Progenitor cell of endocrine pancreas (in vitro differentiated cells): ENCODE results near the gene GPC3. TPM values are rescaled to one million over a fixed set of nuclear protein-coding genes. Genes with fewer than 3 reads are reported as not detected.
A peak's percentile ranks its signal among the peaks of the same experiment; 100 is the strongest.
"Not testable (repeated sequence)": the region's sequence is repeated elsewhere in the genome, so short reads cannot be mapped to it uniquely, and the experiment has no call there.

Source experiments
- DNase-seq: peaks from one replicate; pipeline ENCODE4 v3.0.0; 2021; ENCODE audit warnings: low spot score; ENCODE audit not compliant: unreplicated experiment
- H3K27ac Mint-ChIP-seq: 2 replicates; pipeline ENCODE4 v1.8.0; 2021; ENCODE audit warnings: mild to moderate bottlenecking, moderate library complexity, mixed read lengths
- H3K27me3 Mint-ChIP-seq: 2 replicates; pipeline ENCODE4 v1.8.0; 2021; ENCODE audit warnings: mixed read lengths
- H3K36me3 Mint-ChIP-seq: 2 replicates; pipeline ENCODE4 v1.8.0; 2022; ENCODE audit warnings: mixed read lengths; ENCODE audit not compliant: insufficient read depth
- H3K4me1 Mint-ChIP-seq: 2 replicates; pipeline ENCODE4 v1.8.0; 2021; ENCODE audit warnings: low read depth, mixed read lengths
- H3K4me3 Mint-ChIP-seq: 2 replicates; pipeline ENCODE4 v1.8.0; 2021; ENCODE audit warnings: low read depth, mild to moderate bottlenecking, moderate library complexity, mixed read lengths
- H3K9me3 Mint-ChIP-seq: 2 replicates; pipeline ENCODE4 v1.8.0; 2021; ENCODE audit warnings: low read depth, mixed read lengths
- CTCF ChIP-seq: fragments of 200-600 bp; sonication (generic); IDR thresholded peaks from one replicate; pipeline ENCODE4 v1.5.0; 2021; ENCODE audit warnings: antibody characterized with exemption, mild to moderate bottlenecking; ENCODE audit not compliant: unreplicated experiment
- total RNA-seq: library from RNA; stranded (reverse); gene quantifications from 2 replicates; pipeline ENCODE4 v1.2.1, GENCODE V29; 2021

Gene GPC3
- total RNA-seq, 1 donor from 2014 or later: 197 TPM

- H3K27me3 Mint-ChIP-seq: no peaks in the 10 kb centered on the region
These were observed 259.2 kb downstream of the GPC3 start for GRCh38 chrX:133726211-133726630.

GRCh38 chrX:133723930-133724329 is 261.5 kb downstream of the GPC3 start:
- Mint-ChIP-seq H3K4me1 (peaks cover 12% of the 10 kb centered on the region), H3K36me3 (peaks cover 5% of the 10 kb centered on the region), H3K9me3 (peaks cover 7% of the 10 kb centered on the region), H3K27me3 (no peaks in the 10 kb centered on the region), H3K27ac (no peak overlapping the region), H3K4me3 (no peak overlapping the region)
- DNase-seq: no peak
- TF ChIP-seq CTCF: no peak

More at GRCh38 chrX:133726211-133726630, 259.2 kb downstream of the GPC3 start:
- H3K9me3 Mint-ChIP-seq: no peaks in the 10 kb centered on the region
- peaks cover 12% of the 10 kb centered on the region for H3K4me1 Mint-ChIP-seq
- H3K36me3 Mint-ChIP-seq: no peaks in the 10 kb centered on the region
- no peak for TF ChIP-seq CTCF
- no peak for DNase-seq
- H3K4me3 Mint-ChIP-seq: no peak overlapping the region
- H3K27ac Mint-ChIP-seq: no peak overlapping the region

GRCh38 chrX:133722756-133723155 is 262.6 kb downstream of the GPC3 start:
- H3K4me3 Mint-ChIP-seq: no peak overlapping the region
- no peak for DNase-seq
- no peaks in the 10 kb centered on the region for H3K27me3 Mint-ChIP-seq
- peaks cover 13% of the 10 kb centered on the region for H3K9me3 Mint-ChIP-seq
- no peak for TF ChIP-seq CTCF
- H3K4me1 Mint-ChIP-seq: peaks cover 12% of the 10 kb centered on the region
- peaks cover 7% of the 10 kb centered on the region for H3K36me3 Mint-ChIP-seq
- H3K27ac Mint-ChIP-seq: no peak overlapping the region

GRCh38 chrX:133720269-133720668 is 265.1 kb downstream of the GPC3 start:
- H3K4me1 Mint-ChIP-seq, DNase-seq, H3K4me3 Mint-ChIP-seq, H3K27ac Mint-ChIP-seq, H3K27me3 Mint-ChIP-seq: not testable (repeated sequence)
- H3K9me3 Mint-ChIP-seq: peaks cover 29% of the 10 kb centered on the region
- peaks cover 17% of the 10 kb centered on the region for H3K36me3 Mint-ChIP-seq

- TF ChIP-seq CTCF: no peak
- no peak for DNase-seq
- peaks cover 2% of the 10 kb centered on the region for H3K4me1 Mint-ChIP-seq
- no peak overlapping the region for H3K4me3 Mint-ChIP-seq
- no peaks in the 10 kb centered on the region for H3K27me3 Mint-ChIP-seq
- peaks cover 17% of the 10 kb centered on the region for H3K36me3 Mint-ChIP-seq
- H3K9me3 Mint-ChIP-seq: peaks cover 29% of the 10 kb centered on the region
- H3K27ac Mint-ChIP-seq: peak overlapping the region; percentile 31
These were observed 269.7 kb downstream of the GPC3 start for GRCh38 chrX:133715715-133716114.

- H3K27ac Mint-ChIP-seq: no peak overlapping the region
- peaks cover 22% of the 10 kb centered on the region for H3K4me1 Mint-ChIP-seq
- no peak for TF ChIP-seq CTCF
- H3K36me3 Mint-ChIP-seq: no peaks in the 10 kb centered on the region
- H3K9me3 Mint-ChIP-seq: no peaks in the 10 kb centered on the region
- H3K4me3 Mint-ChIP-seq: no peak overlapping the region
- no peak for DNase-seq
- no peaks in the 10 kb centered on the region for H3K27me3 Mint-ChIP-seq
These were observed 275.9 kb downstream of the GPC3 start for GRCh38 chrX:133709501-133709900.
